GM12878 (cell line): ENCODE measurements around the gene SNX7. TPM values are rescaled to one million over a fixed set of nuclear protein-coding genes. Genes with fewer than 3 reads are reported as not detected.

ENCODE experiments used
- ATAC-seq: fragments of 200-7000 bp; cut with Tn5 transposase; 3 replicates; pipeline ENCODE4 v1.9.1; 2020; ENCODE audit warnings: mild to moderate bottlenecking, moderate library complexity
- BruUV-seq: library from RNA; stranded (reverse); fragments of 400-500 nt; replicated peaks from 2 replicates; lab custom pipeline; 2021; lab: Mats Ljungman, UMichigan
- CTCF ChIA-PET: fragments of 300-600 bp; sonication (Branson Sonifier 250); formaldehyde crosslinking; extraction: SDS; loops from one replicate; lab custom pipeline; 2021; ENCODE audit warnings: inconsistent platforms; lab: Yijun Ruan, JAX
- POLR2A ChIA-PET: fragments of 350-600 bp; formaldehyde crosslinking; extraction: SDS; loops from one replicate; lab custom pipeline; 2021; ENCODE audit warnings: inconsistent platforms; lab: Charles Lee
- RAD21 ChIA-PET: fragments of 300-600 bp; sonication (Branson Sonifier 250); formaldehyde crosslinking; loops from one replicate; lab custom pipeline; 2023; ENCODE audit warnings: antibody characterized with exemption; ENCODE audit not compliant: unreplicated experiment; lab: Charles Lee
- SMC1A ChIA-PET: fragments of 300-600 bp; sonication (Branson Sonifier 250); formaldehyde crosslinking; loops from one replicate; lab custom pipeline; 2023; ENCODE audit not compliant: unreplicated experiment, uncharacterized antibody; lab: Charles Lee
- DNase-seq: peaks from one replicate; pipeline ENCODE4 v3.0.0-alpha.2; 2011; ENCODE audit warnings: low read depth, low spot score
- FAIRE-seq: peaks from 3 replicates; lab custom pipeline; 2011; peaks lifted over from hg19 to GRCh38; lab: Jason Lieb, UNC
- H2AFZ ChIP-seq: 2 replicates; pipeline ENCODE4 v1.6.0; 2011; ENCODE audit warnings: low read depth, low read length, control low read depth; ENCODE audit not compliant: control insufficient read depth
- H3K27ac ChIP-seq: 2 replicates; pipeline ENCODE4 v1.5.1; 2011; ENCODE audit warnings: control low read depth; ENCODE audit not compliant: control insufficient read depth, insufficient read depth
- H3K27me3 ChIP-seq, 2 experiments: replicated peaks in 1 of 2; 2 replicates each; pipeline versions ENCODE4 v1.6.0 to v1.6.1; 2011; ENCODE audit warnings: low read length in 1 of 2; ENCODE audit not compliant: control insufficient read depth in 2 of 2, insufficient read depth in 2 of 2
- H3K36me3 ChIP-seq, 2 experiments: 2 replicates each; pipeline ENCODE4 v1.5.1; 2011; ENCODE audit warnings: low read length in 1 of 2; ENCODE audit not compliant: control insufficient read depth in 2 of 2, insufficient read depth in 2 of 2
- H3K4me1 ChIP-seq: 2 replicates; pipeline ENCODE4 v1.6.1; 2011; ENCODE audit warnings: mild to moderate bottlenecking, low read length, moderate library complexity, mixed read lengths; ENCODE audit not compliant: control insufficient read depth, insufficient read depth
- H3K4me2 ChIP-seq: 2 replicates; pipeline ENCODE4 v1.6.0; 2011; ENCODE audit warnings: control low read depth; ENCODE audit not compliant: control insufficient read depth, insufficient read depth
- H3K4me3 ChIP-seq: fragments of 200-600 bp; sonication (generic); 2 replicates; pipeline ENCODE4 v1.5.1; 2016
- H3K79me2 ChIP-seq: 2 replicates; pipeline ENCODE4 v1.6.0; 2011; ENCODE audit warnings: low read length; ENCODE audit not compliant: control insufficient read depth, insufficient read depth
- H3K9ac ChIP-seq: 2 replicates; pipeline ENCODE4 v1.8.0; 2011; ENCODE audit warnings: low read length, control low read depth, mixed read lengths; ENCODE audit not compliant: control insufficient read depth, insufficient read depth
- H3K9me3 ChIP-seq: replicated peaks from 3 replicates; pipeline ENCODE4 v1.5.1; 2011; ENCODE audit warnings: mild to moderate bottlenecking, low read length; ENCODE audit not compliant: control insufficient read depth, insufficient read depth
- H4K20me1 ChIP-seq: 2 replicates; pipeline ENCODE4 v1.6.0; 2011; ENCODE audit not compliant: control insufficient read depth, insufficient read depth
- CBX3 ChIP-seq: fragments of 200-600 bp; sonication (generic); IDR thresholded peaks from 2 replicates; pipeline ENCODE4 v1.6.1; 2016; ENCODE audit warnings: low read depth, borderline replicate concordance
- FOXK2 ChIP-seq: fragments of 450-650 bp; IDR thresholded peaks from 2 replicates; pipeline ENCODE4 v1.6.1; 2017; ENCODE audit warnings: mild to moderate bottlenecking, moderate library complexity
- MTA2 ChIP-seq: fragments of 450-650 bp; IDR thresholded peaks from 2 replicates; pipeline ENCODE4 v1.6.1; 2016; ENCODE audit warnings: low read depth, mild to moderate bottlenecking, moderate library complexity
- ZNF24 ChIP-seq: fragments of 450-650 bp; IDR thresholded peaks from 2 replicates; pipeline ENCODE4 v1.6.1; 2017; ENCODE audit warnings: antibody characterized with exemption, mild to moderate bottlenecking
- WGBS: methylation state at CpG from one replicate; pipeline ENCODE4 v1.1.6; 2016; ENCODE audit warnings: low lambda C conversion rate; ENCODE audit not compliant: insufficient replicate concordance, insufficient coverage; ENCODE audit errors: missing lambda C conversion rate; 5-methylcytosine and 5-hydroxymethylcytosine counted together
- in situ Hi-C: fragments of 300-500 bp; cut with MboI; formaldehyde crosslinking; loops from 9 replicates; pipeline ENCODE4 v1.14.3; 2018; ENCODE audit warnings: mixed read lengths
- intact Hi-C: fragments of 100-400 bp; cut with micrococcal nuclease; formaldehyde crosslinking; loops from one replicate; pipeline ENCODE4 v1.14.2; 2022; ENCODE audit not compliant: unreplicated experiment
- polyA plus RNA-seq, 11 experiments: library from polyadenylated mRNA; depleted of rRNA in 4 of 11; unstranded in 6 of 11; stranded (reverse) in 5 of 11; fragments of >200 nt; fragmentation: Nextera tagmentation in 4 of 11; fragmentation: Illumina TruSeq in 1 of 11; extraction: Ambion mirVana in 4 of 11; extraction: Trizol in 1 of 11; gene quantifications; 1 replicate in 1 of 11; 2 replicates in 10 of 11; pipeline versions ENCODE4 v1.2.1 to v1.2.3, GENCODE V29; 2011 to 2016; ENCODE audit warnings: inconsistent platforms in 2 of 11, missing spikeins in 2 of 11, low read depth in 1 of 11
- total RNA-seq, 4 experiments: library from RNA; depleted of rRNA in 3 of 4; stranded (reverse); fragments of >200 nt in 3 of 4; fragmentation: Illumina TruSeq in 1 of 4; extraction: Trizol in 1 of 4; gene quantifications; 2 replicates each; pipeline versions ENCODE4 v1.2.1 to v1.2.3, GENCODE V29; 2013 to 2021

SNX7 gene
- total and polyA plus RNA-seq, 10 of the 15 experiments (the other 5 are each of a cell fraction or from before 2014, with no cell fraction given) = 0.23 to 0.82 (median 0.34) TPM

- ATAC-seq (peak; percentile 58), FAIRE-seq (no peak), DNase-seq (no peak)
- ChIA-PET RAD21 (no interaction called here), POLR2A (no interaction called here), SMC1A (interaction anchor here (0.9 to 2.5 kb wide), 5 partner anchors 10 to 49 kb away, joined by 3 to 8 read pairs (median 5); no protein-coding TSS in a partner anchor), CTCF (interaction anchor here (0.9 to 3.4 kb wide), 5 partner anchors 11 to 56 kb away, joined by 3 to 22 read pairs (median 3); no protein-coding TSS in a partner anchor)
- TF ChIP-seq CBX3 (no peak), MTA2 (peak; percentile 85)
- Histone ChIP-seq H3K4me2 (no peak overlapping the region), H3K27me3 (no peaks in the 10 kb centered on the region; a peak in 2 of 4 replicates), H3K79me2 (no peaks in the 10 kb centered on the region), H3K9ac (no peak overlapping the region), H3K4me3 (no peak overlapping the region), H3K4me1 (no peaks in the 10 kb centered on the region), H3K27ac (no peak overlapping the region), H4K20me1 (no peaks in the 10 kb centered on the region), H3K9me3 (no peaks in the 10 kb centered on the region), H3K36me3 (no peaks in the 10 kb centered on the region), H2AFZ (no peak overlapping the region)
- BruUV-seq = no TSS peak
- in situ Hi-C loops = no loop called here
- intact Hi-C loops = no loop called here
Measured at GRCh38 chr1:98737835-98738234, 76.3 kb downstream of the SNX7 start.

- RAD21 ChIA-PET = no interaction called here
- Histone ChIP-seq H3K4me1 (no peaks in the 10 kb centered on the region), H3K36me3 (no peaks in the 10 kb centered on the region), H3K9ac (no peak overlapping the region), H4K20me1 (no peaks in the 10 kb centered on the region), H2AFZ (no peak overlapping the region), H3K4me2 (no peak overlapping the region), H3K27ac (no peak overlapping the region), H3K79me2 (no peaks in the 10 kb centered on the region), H3K4me3 (no peak overlapping the region), H3K27me3 (no peaks in the 10 kb centered on the region; a peak in 2 of 4 replicates), H3K9me3 (no peaks in the 10 kb centered on the region)
- 90% methylated on average over 1 of the region's 1 CpG for WGBS
- no TSS peak for BruUV-seq
- POLR2A ChIA-PET = no interaction called here
- CTCF ChIA-PET = no interaction called here
- FAIRE-seq (no peak), DNase-seq (no peak), ATAC-seq (no peak)
- SMC1A ChIA-PET = no interaction called here
- TF ChIP-seq ZNF24 = no peak
- no peak for TF ChIP-seq FOXK2
- in situ Hi-C loops (no loop called here), intact Hi-C loops (no loop called here)
Measured at GRCh38 chr1:98739762-98740161, 78.2 kb downstream of the SNX7 start.
